HCT116 (cell line): ENCODE data around the gene RGS6.

Experiments used
- CEBPB ChIP-seq: IDR thresholded peaks from 2 replicates; pipeline ENCODE4 v1.6.1; 2012; ENCODE audit warnings: low read depth
- EZH2 ChIP-seq: fragments of 200-600 bp; sonication (generic); IDR thresholded peaks from 2 replicates; pipeline ENCODE4 v1.6.1; 2017; ENCODE audit warnings: antibody characterized with exemption, mixed run types
- POLR2A ChIP-seq: IDR thresholded peaks from 2 replicates; pipeline ENCODE4 v1.7.0; 2011; ENCODE audit warnings: borderline replicate concordance; ENCODE audit not compliant: insufficient read depth, insufficient read length; ENCODE audit errors: extremely low read depth
- POLR2AphosphoS5 ChIP-seq: IDR thresholded peaks from 2 replicates; pipeline ENCODE4 v1.6.1; 2011; ENCODE audit warnings: mild to moderate bottlenecking, low read depth, low read length, moderate library complexity
- SRF ChIP-seq: IDR thresholded peaks from 2 replicates; pipeline ENCODE4 v1.6.1; 2012; ENCODE audit warnings: low read depth
- TCF7L2 ChIP-seq: IDR thresholded peaks from 2 replicates; pipeline ENCODE4 v1.7.0; 2011; ENCODE audit warnings: borderline replicate concordance, inconsistent platforms; ENCODE audit not compliant: insufficient read depth, insufficient read length; ENCODE audit errors: extremely low read depth
- TF ChIP-seq, protein P1 (sequence below), 3 experiments: fragments of 200-600 bp in 1 of 3; sonication (generic) in 1 of 3; IDR thresholded peaks in 2 of 3; conservative IDR thresholded peaks in 1 of 3; 2 replicates each; pipeline ENCODE4 v1.5.1; 2012 to 2017; ENCODE audit warnings: low read depth in 2 of 3, low read length in 2 of 3, antibody characterized with exemption in 1 of 3, borderline replicate concordance in 1 of 3, control low read depth in 1 of 3, mild to moderate bottlenecking in 1 of 3, mixed read lengths in 1 of 3, mixed run types in 1 of 3, moderate library complexity in 1 of 3; ENCODE audit not compliant: insufficient read depth in 1 of 3
- TF ChIP-seq, protein P2 (sequence below): IDR thresholded peaks from 2 replicates; pipeline ENCODE4 v1.6.1; 2012
- TF ChIP-seq, protein P3 (sequence below): IDR thresholded peaks from 2 replicates; pipeline ENCODE4 v1.6.1; 2012; ENCODE audit warnings: low read depth

DNA sequence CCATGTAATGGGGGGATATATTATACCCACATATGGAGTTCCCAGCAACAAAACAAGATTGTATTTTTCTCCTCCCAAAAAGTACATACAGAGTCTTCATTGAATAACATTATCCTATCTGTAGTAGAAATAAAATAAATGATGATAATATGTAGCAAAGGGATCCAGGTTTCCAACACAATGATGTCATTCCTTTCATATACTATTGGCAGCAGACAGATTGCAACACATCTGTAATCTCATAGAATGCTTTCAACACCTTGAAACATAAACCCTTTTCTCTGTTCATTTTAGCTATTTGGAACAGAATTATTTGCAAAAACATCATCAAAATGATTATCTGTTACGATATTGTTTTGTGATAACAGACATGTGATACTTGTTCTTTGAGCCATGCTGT, 644.0 kb downstream of the RGS6 start:
- TF ChIP-seq, protein P1, sequence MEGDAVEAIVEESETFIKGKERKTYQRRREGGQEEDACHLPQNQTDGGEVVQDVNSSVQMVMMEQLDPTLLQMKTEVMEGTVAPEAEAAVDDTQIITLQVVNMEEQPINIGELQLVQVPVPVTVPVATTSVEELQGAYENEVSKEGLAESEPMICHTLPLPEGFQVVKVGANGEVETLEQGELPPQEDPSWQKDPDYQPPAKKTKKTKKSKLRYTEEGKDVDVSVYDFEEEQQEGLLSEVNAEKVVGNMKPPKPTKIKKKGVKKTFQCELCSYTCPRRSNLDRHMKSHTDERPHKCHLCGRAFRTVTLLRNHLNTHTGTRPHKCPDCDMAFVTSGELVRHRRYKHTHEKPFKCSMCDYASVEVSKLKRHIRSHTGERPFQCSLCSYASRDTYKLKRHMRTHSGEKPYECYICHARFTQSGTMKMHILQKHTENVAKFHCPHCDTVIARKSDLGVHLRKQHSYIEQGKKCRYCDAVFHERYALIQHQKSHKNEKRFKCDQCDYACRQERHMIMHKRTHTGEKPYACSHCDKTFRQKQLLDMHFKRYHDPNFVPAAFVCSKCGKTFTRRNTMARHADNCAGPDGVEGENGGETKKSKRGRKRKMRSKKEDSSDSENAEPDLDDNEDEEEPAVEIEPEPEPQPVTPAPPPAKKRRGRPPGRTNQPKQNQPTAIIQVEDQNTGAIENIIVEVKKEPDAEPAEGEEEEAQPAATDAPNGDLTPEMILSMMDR (IDR thresholded peaks at IDR 0.05 in 2 of 3, conservative IDR thresholded peaks at IDR 0.05 in 1 of 3; ENCODE audit: borderline replicate concordance in 1 of 3, insufficient read depth in 1 of 3, low read depth in 2 of 3, low read length in 2 of 3), result no peak
- TF ChIP-seq CEBPB, result no peak
- TF ChIP-seq, protein P2, sequence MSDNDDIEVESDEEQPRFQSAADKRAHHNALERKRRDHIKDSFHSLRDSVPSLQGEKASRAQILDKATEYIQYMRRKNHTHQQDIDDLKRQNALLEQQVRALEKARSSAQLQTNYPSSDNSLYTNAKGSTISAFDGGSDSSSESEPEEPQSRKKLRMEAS, result no peak
- TF ChIP-seq TCF7L2, result no peak
- TF ChIP-seq SRF, result no peak
- no peak for TF ChIP-seq EZH2
- TF ChIP-seq, protein P3, sequence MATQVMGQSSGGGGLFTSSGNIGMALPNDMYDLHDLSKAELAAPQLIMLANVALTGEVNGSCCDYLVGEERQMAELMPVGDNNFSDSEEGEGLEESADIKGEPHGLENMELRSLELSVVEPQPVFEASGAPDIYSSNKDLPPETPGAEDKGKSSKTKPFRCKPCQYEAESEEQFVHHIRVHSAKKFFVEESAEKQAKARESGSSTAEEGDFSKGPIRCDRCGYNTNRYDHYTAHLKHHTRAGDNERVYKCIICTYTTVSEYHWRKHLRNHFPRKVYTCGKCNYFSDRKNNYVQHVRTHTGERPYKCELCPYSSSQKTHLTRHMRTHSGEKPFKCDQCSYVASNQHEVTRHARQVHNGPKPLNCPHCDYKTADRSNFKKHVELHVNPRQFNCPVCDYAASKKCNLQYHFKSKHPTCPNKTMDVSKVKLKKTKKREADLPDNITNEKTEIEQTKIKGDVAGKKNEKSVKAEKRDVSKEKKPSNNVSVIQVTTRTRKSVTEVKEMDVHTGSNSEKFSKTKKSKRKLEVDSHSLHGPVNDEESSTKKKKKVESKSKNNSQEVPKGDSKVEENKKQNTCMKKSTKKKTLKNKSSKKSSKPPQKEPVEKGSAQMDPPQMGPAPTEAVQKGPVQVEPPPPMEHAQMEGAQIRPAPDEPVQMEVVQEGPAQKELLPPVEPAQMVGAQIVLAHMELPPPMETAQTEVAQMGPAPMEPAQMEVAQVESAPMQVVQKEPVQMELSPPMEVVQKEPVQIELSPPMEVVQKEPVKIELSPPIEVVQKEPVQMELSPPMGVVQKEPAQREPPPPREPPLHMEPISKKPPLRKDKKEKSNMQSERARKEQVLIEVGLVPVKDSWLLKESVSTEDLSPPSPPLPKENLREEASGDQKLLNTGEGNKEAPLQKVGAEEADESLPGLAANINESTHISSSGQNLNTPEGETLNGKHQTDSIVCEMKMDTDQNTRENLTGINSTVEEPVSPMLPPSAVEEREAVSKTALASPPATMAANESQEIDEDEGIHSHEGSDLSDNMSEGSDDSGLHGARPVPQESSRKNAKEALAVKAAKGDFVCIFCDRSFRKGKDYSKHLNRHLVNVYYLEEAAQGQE, result no peak
- TF ChIP-seq POLR2A, result no peak
- TF ChIP-seq POLR2AphosphoS5, result no peak
